Measurements from ENCODE around the gene PAPOLA.

PAPOLA gene

GRCh38 chr14:96587823-96588385 lies 85.7 kb downstream of the PAPOLA start:
- no peak for DNase-seq

GRCh38 chr14:96588410-96589257 lies 86.5 kb downstream of the PAPOLA start:
- DNase-seq, result no peak

GRCh38 chr14:96589577-96589976 lies 87.4 kb downstream of the PAPOLA start:
- no peak for DNase-seq

- no peak for DNase-seq
These were observed 88.1 kb downstream of the PAPOLA start for GRCh38 chr14:96590190-96590864.

- DNase-seq, result no peak
These were observed 90.6 kb downstream of the PAPOLA start for GRCh38 chr14:96592591-96593386.

- DNase-seq, result no peak
These were observed 92.8 kb downstream of the PAPOLA start for GRCh38 chr14:96594961-96595360.

- no peak for DNase-seq
These were observed 95.5 kb downstream of the PAPOLA start for GRCh38 chr14:96597680-96598079.

GRCh38 chr14:96598332-96598928 lies 96.2 kb downstream of the PAPOLA start:
- no peak for DNase-seq

GRCh38 chr14:96599076-96599475 lies 96.9 kb downstream of the PAPOLA start:
- DNase-seq, result no peak

GRCh38 chr14:96602186-96602585 lies 100.0 kb downstream of the PAPOLA start:
- DNase-seq, result no peak

GRCh38 chr14:96603350-96604255 lies 101.4 kb downstream of the PAPOLA start:
- no peak for DNase-seq

- no peak for DNase-seq
These were observed 112.3 kb downstream of the PAPOLA start for GRCh38 chr14:96614481-96614881.

GRCh38 chr14:96616161-96616721 lies 114.1 kb downstream of the PAPOLA start:
- no peak for DNase-seq
